Trophoblast cell (in vitro differentiated cells and primary cell): ENCODE measurements around the gene USO1.

Experiments
- DNase-seq, 2 donors: peaks; one replicate each; pipeline ENCODE4 v3.0.0-alpha.2; 2016
- H2AFZ ChIP-seq: 2 replicates; pipeline ENCODE4 v1.6.1; 2013; ENCODE audit warnings: low read length, moderate library complexity, mild to moderate bottlenecking; ENCODE audit not compliant: insufficient read depth, poor library complexity
- H2AK5ac ChIP-seq: 2 replicates; pipeline ENCODE4 v1.6.1; 2013; ENCODE audit warnings: mild to moderate bottlenecking, low read length
- H2BK120ac ChIP-seq: 2 replicates; pipeline ENCODE4 v1.6.1; 2013; ENCODE audit warnings: low read length, mild to moderate bottlenecking, moderate library complexity; ENCODE audit not compliant: insufficient read depth, poor library complexity
- H2BK12ac ChIP-seq: 2 replicates; pipeline ENCODE4 v1.6.1; 2013; ENCODE audit warnings: mild to moderate bottlenecking, low read length, moderate library complexity
- H2BK5ac ChIP-seq: 2 replicates; pipeline ENCODE4 v1.6.1; 2013; ENCODE audit warnings: low read length, low read depth, moderate library complexity, mild to moderate bottlenecking; ENCODE audit not compliant: poor library complexity
- H3K14ac ChIP-seq: 2 replicates; pipeline ENCODE4 v1.6.1; 2013; ENCODE audit warnings: mild to moderate bottlenecking, low read length
- H3K18ac ChIP-seq: 2 replicates; pipeline ENCODE4 v1.6.1; 2013; ENCODE audit warnings: mild to moderate bottlenecking, low read length
- H3K23ac ChIP-seq: 2 replicates; pipeline ENCODE4 v1.6.1; 2013; ENCODE audit warnings: low read length
- H3K27ac ChIP-seq: 2 replicates; pipeline ENCODE4 v1.5.1; 2013; ENCODE audit warnings: low read depth, mild to moderate bottlenecking, inconsistent platforms, low read length, moderate library complexity
- H3K27me3 ChIP-seq: 2 replicates; pipeline ENCODE4 v1.6.1; 2013; ENCODE audit warnings: inconsistent platforms, mild to moderate bottlenecking, low read length, moderate library complexity; ENCODE audit not compliant: insufficient read depth
- H3K36me3 ChIP-seq, 2 experiments: 1 replicate in 1 of 2; 2 replicates in 1 of 2; pipeline ENCODE4 v1.6.1; 2013; ENCODE audit warnings: low read length in 2 of 2, mild to moderate bottlenecking in 2 of 2, moderate library complexity in 1 of 2; ENCODE audit not compliant: insufficient read depth in 2 of 2, control insufficient read depth in 1 of 2
- H3K4ac ChIP-seq: 2 replicates; pipeline ENCODE4 v1.6.1; 2013; ENCODE audit warnings: low read depth, mild to moderate bottlenecking, low read length, moderate library complexity
- H3K4me1 ChIP-seq, 2 experiments: 1 replicate in 1 of 2; 2 replicates in 1 of 2; pipeline ENCODE4 v1.6.1; 2013; ENCODE audit warnings: low read length in 2 of 2, mild to moderate bottlenecking in 2 of 2, moderate library complexity in 1 of 2; ENCODE audit not compliant: insufficient read depth in 2 of 2, control insufficient read depth in 1 of 2
- H3K4me2 ChIP-seq: 2 replicates; pipeline ENCODE4 v1.6.1; 2013; ENCODE audit warnings: inconsistent platforms, mild to moderate bottlenecking, low read length, moderate library complexity
- H3K4me3 ChIP-seq: 2 replicates; pipeline ENCODE4 v1.5.1; 2013; ENCODE audit warnings: mild to moderate bottlenecking, low read depth, low read length, inconsistent platforms
- H3K79me1 ChIP-seq: one replicate; pipeline ENCODE4 v1.6.1; 2013; ENCODE audit warnings: low read length
- H3K79me2 ChIP-seq: 2 replicates; pipeline ENCODE4 v1.6.1; 2013; ENCODE audit warnings: low read length, mild to moderate bottlenecking; ENCODE audit not compliant: control insufficient read depth, insufficient read depth, poor library complexity
- H3K9ac ChIP-seq: 2 replicates; pipeline ENCODE4 v1.6.1; 2013; ENCODE audit warnings: mild to moderate bottlenecking, low read length
- H3K9me3 ChIP-seq: 2 replicates; pipeline ENCODE4 v1.6.1; 2013; ENCODE audit warnings: low read depth, mild to moderate bottlenecking, control low read depth, inconsistent platforms, low read length; ENCODE audit not compliant: insufficient read depth
- H4K12ac ChIP-seq: 2 replicates; pipeline ENCODE4 v1.6.1; 2013; ENCODE audit warnings: low read depth, mild to moderate bottlenecking, low read length, moderate library complexity
- H4K8ac ChIP-seq: 2 replicates; pipeline ENCODE4 v1.6.1; 2013; ENCODE audit warnings: low read depth, mild to moderate bottlenecking, low read length, moderate library complexity
- H4K91ac ChIP-seq: one replicate; pipeline ENCODE4 v1.6.1; 2013; ENCODE audit warnings: low read depth, mild to moderate bottlenecking, low read length, moderate library complexity
- WGBS: extraction: QIAGEN DNeasy Blood & Tissue Kit; methylation state at CpG from one replicate; pipeline ENCODE4 v1.1.7; 2013; ENCODE audit warnings: missing lambda C conversion rate; ENCODE audit not compliant: insufficient read length, insufficient coverage; ENCODE audit errors: extremely low coverage; 5-methylcytosine and 5-hydroxymethylcytosine counted together

The USO1 gene

GRCh38 chr4:75779105-75779757, 54.9 kb downstream of the USO1 start:
- WGBS = no CpG with 5 or more reads among the region's 5 CpGs
- H2AK5ac ChIP-seq = no peak overlapping the region
- no peaks in the 10 kb centered on the region for H3K79me2 ChIP-seq
- no peak overlapping the region for H3K9ac ChIP-seq
- no peak overlapping the region for H3K27ac ChIP-seq
- H3K4me2 ChIP-seq = no peak overlapping the region
- no peak overlapping the region for H3K18ac ChIP-seq
- no peaks in the 10 kb centered on the region for H3K9me3 ChIP-seq
- H2AFZ ChIP-seq = no peak overlapping the region
- no peak overlapping the region for H3K23ac ChIP-seq
- no peaks in the 10 kb centered on the region for H3K27me3 ChIP-seq
- no peak overlapping the region for H4K91ac ChIP-seq
- H4K8ac ChIP-seq = no peak overlapping the region
- H4K12ac ChIP-seq = no peak overlapping the region
- H3K4ac ChIP-seq = no peak overlapping the region
- H3K4me1 ChIP-seq = no peaks in the 10 kb centered on the region
- H2BK5ac ChIP-seq = no peak overlapping the region
- H2BK120ac ChIP-seq = no peak overlapping the region
- no peaks in the 10 kb centered on the region for H3K79me1 ChIP-seq
- peaks cover 5 to 16% of the 10 kb centered on the region in 2 experiments for H3K36me3 ChIP-seq
- H2BK12ac ChIP-seq = no peak overlapping the region
- no peak for DNase-seq
- H3K14ac ChIP-seq = no peak overlapping the region
- H3K4me3 ChIP-seq = no peak overlapping the region

- Histone ChIP-seq H3K27ac (no peak overlapping the region), H3K79me1 (no peaks in the 10 kb centered on the region), H2AK5ac (no peak overlapping the region), H4K8ac (no peak overlapping the region), H3K4me3 (no peak overlapping the region), H2BK12ac (no peak overlapping the region), H2BK5ac (no peak overlapping the region), H4K91ac (no peak overlapping the region), H3K23ac (no peak overlapping the region), H3K79me2 (no peaks in the 10 kb centered on the region), H2AFZ (no peak overlapping the region), H3K4me1 (no peaks in the 10 kb centered on the region), H2BK120ac (no peak overlapping the region), H3K4ac (no peak overlapping the region), H3K27me3 (no peaks in the 10 kb centered on the region), H3K9me3 (no peaks in the 10 kb centered on the region), H3K36me3 (peaks cover 4 to 11% of the 10 kb centered on the region in 2 experiments), H3K9ac (no peak overlapping the region), H3K18ac (no peak overlapping the region), H3K14ac (no peak overlapping the region), H3K4me2 (no peak overlapping the region), H4K12ac (no peak overlapping the region)
- no peak for DNase-seq
Measured at GRCh38 chr4:75781305-75781704, 56.9 kb downstream of the USO1 start.

- no peak overlapping the region for H3K4me3 ChIP-seq
- H3K9ac ChIP-seq = no peak overlapping the region
- H2AFZ ChIP-seq = no peak overlapping the region
- H2BK12ac ChIP-seq = no peak overlapping the region
- H3K9me3 ChIP-seq = no peaks in the 10 kb centered on the region
- H3K18ac ChIP-seq = no peak overlapping the region
- DNase-seq = no peak
- H3K23ac ChIP-seq = no peak overlapping the region
- H4K12ac ChIP-seq = no peak overlapping the region
- H3K27ac ChIP-seq = no peak overlapping the region
- H3K27me3 ChIP-seq = no peaks in the 10 kb centered on the region
- no peaks in the 10 kb centered on the region for H3K79me1 ChIP-seq
- no peaks in the 10 kb centered on the region for H3K79me2 ChIP-seq
- no peak overlapping the region for H3K14ac ChIP-seq
- H2BK120ac ChIP-seq = no peak overlapping the region
- peaks cover 5 to 14% of the 10 kb centered on the region in 2 experiments for H3K36me3 ChIP-seq
- H2AK5ac ChIP-seq = no peak overlapping the region
- no peak overlapping the region for H3K4ac ChIP-seq
- H2BK5ac ChIP-seq = no peak overlapping the region
- H3K4me2 ChIP-seq = no peak overlapping the region
- no peak overlapping the region for H4K91ac ChIP-seq
- no peaks in the 10 kb centered on the region for H3K4me1 ChIP-seq
- WGBS = no CpG with 5 or more reads among the region's 1 CpG
- H4K8ac ChIP-seq = no peak overlapping the region
Measured at GRCh38 chr4:75786526-75786925, 62.1 kb downstream of the USO1 start.

- DNase-seq = no peak
- H3K14ac ChIP-seq = no peak overlapping the region
- H3K27me3 ChIP-seq = no peaks in the 10 kb centered on the region
- WGBS = no CpG with 5 or more reads among the region's 1 CpG
- H3K4me3 ChIP-seq = no peak overlapping the region
- no peak overlapping the region for H4K8ac ChIP-seq
- H3K36me3 ChIP-seq = peaks cover 5 to 14% of the 10 kb centered on the region in 2 experiments
- H4K12ac ChIP-seq = no peak overlapping the region
- no peak overlapping the region for H4K91ac ChIP-seq
- H3K9me3 ChIP-seq = no peaks in the 10 kb centered on the region
- no peak overlapping the region for H2AK5ac ChIP-seq
- no peak overlapping the region for H3K4ac ChIP-seq
- H2BK120ac ChIP-seq = no peak overlapping the region
- no peak overlapping the region for H2BK5ac ChIP-seq
- H3K4me2 ChIP-seq = no peak overlapping the region
- no peaks in the 10 kb centered on the region for H3K4me1 ChIP-seq
- no peaks in the 10 kb centered on the region for H3K79me2 ChIP-seq
- no peak overlapping the region for H3K23ac ChIP-seq
- H2BK12ac ChIP-seq = no peak overlapping the region
- H3K27ac ChIP-seq = no peak overlapping the region
- H3K9ac ChIP-seq = no peak overlapping the region
- H2AFZ ChIP-seq = no peak overlapping the region
- no peaks in the 10 kb centered on the region for H3K79me1 ChIP-seq
- no peak overlapping the region for H3K18ac ChIP-seq
Measured at GRCh38 chr4:75786938-75787337, 62.6 kb downstream of the USO1 start.
